K562 (cell line): ENCODE measurements around the gene SLC44A1. TPM values are rescaled to one million over a fixed set of nuclear protein-coding genes. Genes with fewer than 3 reads are reported as not detected.

Experiments
- ATAC-seq: fragments of 200-7000 bp; cut with Tn5 transposase; 3 replicates; pipeline ENCODE4 v1.9.1; 2020; ENCODE audit warnings: moderate library complexity
- BruUV-seq: library from RNA; stranded (reverse); fragments of 400-500 nt; replicated peaks from 2 replicates; lab custom pipeline; 2021; lab: Mats Ljungman, UMichigan
- CTCF ChIA-PET: fragments of 300-600 bp; formaldehyde crosslinking; extraction: SDS; loops from one replicate; lab custom pipeline; 2021; ENCODE audit warnings: low intra/inter-chr PET ratio; lab: Yijun Ruan, JAX
- POLR2A ChIA-PET: fragments of 300-600, 350-650 bp; sonication (Branson Sonifier 250); formaldehyde crosslinking; extraction: SDS; loops from one replicate; lab custom pipeline; 2021; ENCODE audit warnings: antibody characterized with exemption, inconsistent platforms; lab: Yijun Ruan, JAX
- DNase-seq, 4 experiments: peaks; one replicate each; pipeline versions ENCODE4 v3.0.0 to v3.0.0-alpha.2; 2011 to 2018; ENCODE audit warnings: low spot score in 3 of 4, mixed read lengths in 3 of 4; ENCODE audit errors: extremely low read depth in 1 of 4
- FAIRE-seq: peaks from 2 replicates; lab custom pipeline; 2011; peaks lifted over from hg19 to GRCh38; lab: Jason Lieb, UNC
- H2AFZ ChIP-seq: 2 replicates; pipeline ENCODE4 v1.6.0; 2011; ENCODE audit warnings: low read depth, low read length, control low read depth, inconsistent platforms
- H3K27ac ChIP-seq: fragments of 200-600 bp; 3 replicates; pipeline ENCODE4 v1.8.0; 2011; ENCODE audit warnings: low read depth, mild to moderate bottlenecking, control low read depth, inconsistent platforms, low read length, moderate library complexity, mixed read lengths; ENCODE audit errors: extremely low read depth
- H3K27me3 ChIP-seq, 2 experiments: fragments of 300-600 bp in 1 of 2; 2 replicates in 1 of 2; 3 replicates in 1 of 2; pipeline versions ENCODE4 v1.6.0 to v1.8.0; 2011; ENCODE audit warnings: inconsistent platforms in 2 of 2, low read length in 2 of 2, mild to moderate bottlenecking in 1 of 2, mixed read lengths in 1 of 2, moderate library complexity in 1 of 2; ENCODE audit not compliant: control insufficient read depth in 2 of 2, insufficient read depth in 2 of 2
- H3K36me3 ChIP-seq: fragments of 300-600 bp; 3 replicates; pipeline ENCODE4 v1.8.0; 2011; ENCODE audit warnings: mild to moderate bottlenecking, low read length, inconsistent platforms; ENCODE audit not compliant: control insufficient read depth, insufficient read depth
- H3K4me1 ChIP-seq, 2 experiments: fragments of 200-600 bp in 1 of 2; replicated peaks in 1 of 2; 2 replicates in 1 of 2; 3 replicates in 1 of 2; pipeline versions ENCODE4 v1.5.1 to v1.8.0; 2011; ENCODE audit warnings: inconsistent platforms in 2 of 2, low read length in 2 of 2, mild to moderate bottlenecking in 1 of 2, mixed read lengths in 1 of 2, moderate library complexity in 1 of 2; ENCODE audit not compliant: control insufficient read depth in 2 of 2, insufficient read depth in 2 of 2
- H3K4me2 ChIP-seq: 2 replicates; pipeline ENCODE4 v1.6.1; 2011; ENCODE audit warnings: low read length, control low read depth, inconsistent platforms, mixed read lengths; ENCODE audit not compliant: insufficient read depth
- H3K4me3 ChIP-seq: fragments of 200-600 bp; sonication (generic), shearing (Covaris generic); 2 replicates; pipeline ENCODE4 v1.5.1; 2016; ENCODE audit warnings: control low read depth, inconsistent platforms
- H3K79me2 ChIP-seq: fragments of 200-600 bp; 3 replicates; pipeline ENCODE4 v1.8.0; 2011; ENCODE audit warnings: low read length, inconsistent platforms; ENCODE audit not compliant: control insufficient read depth, insufficient read depth
- H3K9ac ChIP-seq, 2 experiments: 2 replicates each; pipeline versions ENCODE4 v1.6.0 to v1.6.1; 2011; ENCODE audit warnings: low read depth in 2 of 2, low read length in 2 of 2, control low read depth in 1 of 2, inconsistent platforms in 1 of 2, mild to moderate bottlenecking in 1 of 2, mixed read lengths in 1 of 2; ENCODE audit not compliant: insufficient read depth in 1 of 2
- H3K9me1 ChIP-seq: one replicate; pipeline ENCODE4 v1.6.0; 2011; ENCODE audit warnings: inconsistent platforms, mild to moderate bottlenecking, low read length, moderate library complexity; ENCODE audit not compliant: control insufficient read depth, insufficient read depth
- H3K9me3 ChIP-seq: replicated peaks from 2 replicates; pipeline ENCODE4 v1.5.1; 2011; ENCODE audit warnings: low read depth, low read length, inconsistent platforms; ENCODE audit not compliant: control insufficient read depth, insufficient read depth
- H4K20me1 ChIP-seq: replicated peaks from 2 replicates; pipeline ENCODE4 v1.6.1; 2011; ENCODE audit warnings: low read length, inconsistent platforms, mixed read lengths; ENCODE audit not compliant: control insufficient read depth, insufficient read depth
- ARID1B ChIP-seq: fragments of 450-650 bp; IDR thresholded peaks from 2 replicates; pipeline ENCODE4 v1.6.1; 2016; ENCODE audit warnings: antibody characterized with exemption, mild to moderate bottlenecking, inconsistent platforms
- CAMTA2 ChIP-seq: fragments of 250-450 bp; sonication (Bioruptor Pico); conservative IDR thresholded peaks from 2 replicates; pipeline ENCODE4 v1.5.1; 2022
- FOSL1 ChIP-seq: fragments of 200-800 bp; sonication (Bioruptor generic); conservative IDR thresholded peaks from 2 replicates; pipeline ENCODE4 v1.6.1; 2016; ENCODE audit warnings: missing genetic modification characterization, missing compliant biosample characterization
- GTF3C2 ChIP-seq: IDR thresholded peaks from 3 replicates; pipeline ENCODE4 v1.6.1; 2011; ENCODE audit warnings: borderline replicate concordance, mild to moderate bottlenecking, moderate library complexity; ENCODE audit not compliant: insufficient read length; ENCODE audit errors: extremely low read depth
- MYNN ChIP-seq, 2 experiments: sonication (generic); formaldehyde crosslinking in 1 of 2; IDR thresholded peaks; 2 replicates each; pipeline versions ENCODE4 v1.5.0 to v1.6.1; 2016 to 2020; ENCODE audit warnings: antibody characterized with exemption in 1 of 2, missing genetic modification reagents in 1 of 2
- PYGO2 ChIP-seq: fragments of 450-650 bp; IDR thresholded peaks from 2 replicates; pipeline ENCODE4 v1.6.1; 2016; ENCODE audit warnings: mild to moderate bottlenecking, missing genetic modification characterization, moderate library complexity, missing compliant biosample characterization
- RAD21 ChIP-seq, 2 experiments: fragments of 250-450 bp in 1 of 2; fragments of 450-650 bp in 1 of 2; sonication (Bioruptor Pico) in 1 of 2; formaldehyde crosslinking in 1 of 2; IDR thresholded peaks in 1 of 2; conservative IDR thresholded peaks in 1 of 2; 2 replicates each; pipeline versions ENCODE4 v1.4.0 to v1.8.0; 2020 to 2022; ENCODE audit warnings: mild to moderate bottlenecking in 2 of 2, moderate library complexity in 1 of 2
- ZNF318 ChIP-seq, 2 experiments: fragments of 450-650 bp; IDR thresholded peaks; 2 replicates each; pipeline ENCODE4 v1.6.1; 2016; ENCODE audit warnings: mild to moderate bottlenecking in 2 of 2, borderline replicate concordance in 1 of 2, low read depth in 1 of 2, moderate library complexity in 1 of 2
- ZNF324 ChIP-seq: fragments of 250-450 bp; sonication (Bioruptor Pico); IDR thresholded peaks from 2 replicates; pipeline ENCODE4 v1.4.0; 2020; ENCODE audit warnings: mild to moderate bottlenecking
- WGBS: fragments of 100-300 bp; shearing (Covaris generic); methylation state at CpG from one replicate; pipeline ENCODE4 v1.1.6; 2016; ENCODE audit warnings: low coverage, mixed read lengths; ENCODE audit not compliant: insufficient coverage; ENCODE audit errors: missing lambda C conversion rate; 5-methylcytosine and 5-hydroxymethylcytosine counted together
- in situ Hi-C: fragments of 300-500 bp; cut with MboI; formaldehyde crosslinking; loops from 4 replicates; pipeline ENCODE4 v1.15.0; 2018; ENCODE audit warnings: inconsistent platforms, mixed read lengths
- intact Hi-C: fragments of 100-400 bp; cut with micrococcal nuclease; formaldehyde crosslinking; loops from 2 replicates; pipeline ENCODE4 v1.14.2; 2022
- polyA plus RNA-seq, 8 experiments: library from polyadenylated mRNA; depleted of rRNA in 4 of 8; stranded (reverse) in 5 of 8; unstranded in 3 of 8; fragments of >200 nt; fragmentation: Nextera tagmentation in 2 of 8; fragmentation: Illumina TruSeq in 1 of 8; extraction: Ambion mirVana in 2 of 8; extraction: Trizol in 1 of 8; gene quantifications; 2 replicates each; pipeline versions ENCODE4 v1.2.1 to v1.2.3, GENCODE V29; 2011 to 2014; ENCODE audit warnings: inconsistent platforms in 1 of 8, missing spikeins in 1 of 8
- total RNA-seq, 7 experiments: library from RNA; depleted of rRNA in 6 of 7; stranded (reverse); fragments of >200 nt in 6 of 7; fragmentation: Illumina TruSeq in 2 of 7; extraction: Trizol in 2 of 7; gene quantifications; 2 replicates each; pipeline versions ENCODE4 v1.2.1 to v1.2.3, GENCODE V29; 2011 to 2021; ENCODE audit warnings: low replicate concordance in 1 of 7

SLC44A1 gene
- total and polyA plus RNA-seq, 9 of the 15 experiments (the other 6 are each of a cell fraction or from before 2014, with no cell fraction given): 0.11 to 0.59 (median 0.30) TPM

GRCh38 chr9:105360344-105360743, 115.9 kb downstream of the SLC44A1 start:
- Histone ChIP-seq H3K4me3 (no peak overlapping the region), H3K36me3 (no peaks in the 10 kb centered on the region), H3K79me2 (no peaks in the 10 kb centered on the region), H4K20me1 (no peaks in the 10 kb centered on the region), H3K27me3 (no peaks in the 10 kb centered on the region), H3K9me3 (no peaks in the 10 kb centered on the region), H3K4me2 (no peak overlapping the region), H3K9ac (no peak overlapping the region), H2AFZ (no peak overlapping the region), H3K27ac (no peak overlapping the region), H3K9me1 (no peaks in the 10 kb centered on the region), H3K4me1 (no peaks in the 10 kb centered on the region)
- FAIRE-seq: no peak
- in situ Hi-C loops (no loop called here), intact Hi-C loops (no loop called here)
- TF ChIP-seq CAMTA2 (CRISPR knock-in tag): no peak
- TF ChIP-seq ARID1B: no peak
- 0 out of 4 replicates have a peak, but pooled peaks of 1 of the 2 experiments have one; percentile 11 for TF ChIP-seq RAD21 (CRISPR knock-in tag; conservative IDR thresholded peaks at IDR 0.05 in 1 of 2, IDR thresholded peaks at IDR 0.05 in 1 of 2)
- TF ChIP-seq ZNF318 (IDR thresholded peaks at IDR 0.05; ENCODE audit: borderline replicate concordance in 1 of 2, low read depth in 1 of 2): no peak
- no peak for TF ChIP-seq ZNF324 (CRISPR knock-in tag)
- TF ChIP-seq GTF3C2: no peak
- no peak for TF ChIP-seq PYGO2 (tag)
- TF ChIP-seq FOSL1: no peak
- TF ChIP-seq MYNN (IDR thresholded peaks at IDR 0.05): no peak
- TF ChIP-seq MYNN (CRISPR knock-in tag; IDR thresholded peaks at IDR 0.05): no peak
- no peak for ATAC-seq
- DNase-seq: no peak
- no TSS peak for BruUV-seq
- ChIA-PET POLR2A (interaction anchor here (0.5 to 1.1 kb wide), 3 partner anchors 9 to 36 kb away, joined by 3 read pairs; no protein-coding TSS in a partner anchor), CTCF (no interaction called here)
- WGBS: 0% methylated on average over 1 of the region's 1 CpG
